GM12874 (cell line): Measurements from ENCODE around the gene ABI2.

Experiments
- CTCF ChIP-seq: IDR thresholded peaks from 2 replicates; pipeline ENCODE4 v1.5.1; 2011; ENCODE audit warnings: low read depth, mild to moderate bottlenecking, control low read depth, low read length, moderate library complexity; ENCODE audit not compliant: insufficient read depth

Gene ABI2

GRCh38 chr2:203344667-203345066 is 16.5 kb downstream of the ABI2 start:
- TF ChIP-seq CTCF, result no peak

DNA sequence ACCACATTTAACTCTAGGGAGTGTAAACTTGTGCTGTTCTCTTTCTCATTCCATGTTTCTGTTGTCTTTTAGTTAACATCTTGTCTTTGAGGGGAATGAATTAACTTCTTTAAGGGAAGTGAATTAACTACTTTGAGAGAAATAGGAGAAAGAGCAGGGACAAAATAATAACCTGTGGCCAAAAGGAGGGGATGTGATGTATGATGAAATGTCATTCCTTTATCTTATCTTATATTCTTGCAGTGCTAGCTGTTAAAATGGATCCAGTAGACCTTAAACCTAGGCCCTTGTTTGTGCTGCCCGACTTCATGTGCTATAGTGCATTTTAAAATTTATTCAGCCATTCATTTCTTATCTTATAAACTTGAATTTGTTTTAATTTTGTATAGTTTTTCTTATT is 18.4 kb downstream of the ABI2 start:
- no peak for TF ChIP-seq CTCF

- no peak for TF ChIP-seq CTCF
Measured at GRCh38 chr2:203347375-203347774, 19.2 kb downstream of the ABI2 start.

DNA sequence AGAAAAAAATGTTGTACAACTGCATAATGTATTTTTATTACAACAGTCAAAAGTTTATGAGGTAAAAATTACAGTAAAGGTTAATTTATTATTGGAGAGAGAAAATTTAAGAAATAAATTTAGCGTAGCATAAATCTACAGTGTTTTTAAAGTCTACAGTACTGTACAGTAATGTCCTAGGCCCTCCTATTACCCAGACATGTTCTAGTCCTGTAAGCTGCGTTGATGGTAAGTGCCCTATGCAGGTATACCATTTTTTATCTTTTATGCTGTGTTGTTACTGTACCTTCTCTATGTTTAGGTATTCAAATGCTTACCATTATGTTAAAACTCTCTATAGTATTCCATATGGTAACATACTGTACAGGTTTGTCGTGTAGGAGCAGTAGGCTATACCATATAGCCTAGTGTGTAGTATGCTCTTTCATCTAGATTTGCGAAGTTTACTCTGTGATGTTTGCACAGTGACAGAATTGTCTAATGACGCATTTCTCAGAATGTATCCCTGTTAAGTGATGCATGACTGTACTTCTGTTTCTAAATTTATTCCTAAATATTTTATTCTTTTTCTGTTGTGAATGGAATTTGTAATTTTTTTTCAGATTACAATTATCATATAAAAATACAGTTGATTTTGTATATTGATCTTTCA is 24.5 kb downstream of the ABI2 start:
- TF ChIP-seq CTCF, result no peak

DNA sequence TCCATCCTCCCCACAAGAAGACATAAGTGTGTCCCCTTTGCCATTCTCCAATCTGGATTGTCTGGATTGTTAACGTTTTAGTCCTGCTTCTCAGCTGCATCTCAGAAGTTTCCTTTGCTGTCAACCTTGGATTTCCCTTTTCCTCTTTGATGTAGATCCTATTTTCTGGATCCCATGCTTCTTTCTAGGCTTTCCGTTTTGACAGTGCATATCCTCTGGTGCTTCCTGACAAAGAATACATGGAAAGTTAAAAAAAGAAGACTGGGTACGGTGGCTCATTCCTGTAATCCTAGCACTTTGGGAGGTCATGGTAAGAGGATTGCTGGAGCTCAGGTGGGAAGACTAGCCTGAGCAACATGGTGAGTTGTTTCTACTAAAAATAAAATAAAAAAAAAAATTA is 26.8 kb downstream of the ABI2 start:
- no peak for TF ChIP-seq CTCF

DNA sequence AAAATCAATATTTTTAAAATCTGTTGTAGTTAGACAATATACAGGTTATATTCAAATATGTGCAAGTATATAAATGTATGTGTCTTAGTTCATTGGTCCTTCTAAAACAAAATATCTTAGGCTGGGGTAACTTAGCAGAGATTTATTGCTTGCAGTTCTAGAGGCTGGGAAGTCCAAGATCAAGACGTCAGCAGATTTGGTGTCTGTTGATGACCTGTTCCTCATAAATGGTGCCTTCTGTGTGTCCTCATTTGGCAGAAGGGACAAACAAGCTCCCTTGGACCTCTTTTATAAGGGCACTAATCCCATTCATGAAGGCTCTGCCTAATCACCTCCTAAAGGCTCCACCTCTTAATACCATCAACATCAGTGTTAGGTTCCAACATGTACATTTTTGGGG is 31.3 kb downstream of the ABI2 start:
- TF ChIP-seq CTCF, result no peak

- TF ChIP-seq CTCF, result no peak
Measured at GRCh38 chr2:203360833-203361430, 32.7 kb downstream of the ABI2 start.

DNA sequence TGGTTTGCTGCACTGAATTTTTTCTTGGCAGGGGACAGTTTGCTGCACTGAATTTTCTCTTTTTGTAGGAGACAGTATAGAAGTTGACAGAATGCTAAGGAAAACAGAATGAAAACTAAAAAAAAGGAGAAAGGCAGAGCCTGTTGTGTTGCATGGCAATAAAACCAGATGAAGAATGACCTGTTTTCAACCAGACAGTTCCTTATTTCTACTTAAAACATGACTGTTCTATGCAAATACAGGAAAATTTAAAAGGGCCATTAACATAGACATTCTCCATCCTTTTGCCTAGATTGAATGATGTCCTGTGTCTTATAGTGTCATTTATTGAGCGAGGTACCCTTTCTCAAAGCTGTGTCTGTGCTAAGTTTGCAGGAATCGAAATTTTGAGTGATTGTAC is 33.3 kb downstream of the ABI2 start:
- TF ChIP-seq CTCF, result no peak
